GM12891 (cell line): ENCODE measurements around the gene RABEP1.

Source experiments
- POLR2A ChIP-seq: IDR thresholded peaks from 2 replicates; pipeline ENCODE4 v1.6.1; 2011; ENCODE audit warnings: low read depth, low read length, control low read depth
- POLR2AphosphoS5 ChIP-seq: IDR thresholded peaks from 2 replicates; pipeline ENCODE4 v1.6.1; 2011; ENCODE audit warnings: low read depth, low read length, control low read depth
- SPI1 ChIP-seq: IDR thresholded peaks from 2 replicates; pipeline ENCODE4 v1.6.1; 2011; ENCODE audit warnings: low read depth, low read length, control low read depth
- TAF1 ChIP-seq: IDR thresholded peaks from 2 replicates; pipeline ENCODE4 v1.6.1; 2011; ENCODE audit warnings: low read depth, low read length, control low read depth

DNA sequence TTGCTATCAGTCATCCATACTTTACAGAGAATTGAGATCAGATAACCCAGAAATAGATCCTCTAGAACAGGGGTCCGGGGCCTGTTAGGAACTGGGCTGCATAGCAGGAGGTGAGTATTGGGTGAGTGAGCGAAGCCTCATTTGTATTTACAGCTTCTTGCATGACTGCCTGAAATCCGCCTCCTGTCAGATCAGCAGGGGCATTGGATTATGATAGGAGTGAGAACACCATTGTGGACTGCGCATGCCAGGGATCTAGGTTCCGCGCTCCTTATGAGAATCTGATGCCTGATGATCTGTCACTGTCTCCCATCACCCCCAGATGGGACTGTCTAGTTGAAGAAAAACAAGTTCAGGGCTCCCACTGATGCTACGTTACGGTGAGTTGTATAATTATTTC, 34.5 kb upstream of the RABEP1 start:
- TF ChIP-seq POLR2AphosphoS5 (no peak), POLR2A (no peak), TAF1 (no peak), SPI1 (no peak)
